GM19324 (cell line): ENCODE data around the gene MASP1.

Experiments used
- ATAC-seq: cut with Tn5 transposase; IDR thresholded peaks from one replicate; pipeline ENCODE4 v1.9.1; 2021; ENCODE audit warnings: mild to moderate bottlenecking, moderate library complexity; ENCODE audit not compliant: unreplicated experiment, low FRiP score

MASP1 gene

GRCh38 chr3:187295316-187296034 lies 3.9 kb upstream of the MASP1 start:
- no peak for ATAC-seq

DNA sequence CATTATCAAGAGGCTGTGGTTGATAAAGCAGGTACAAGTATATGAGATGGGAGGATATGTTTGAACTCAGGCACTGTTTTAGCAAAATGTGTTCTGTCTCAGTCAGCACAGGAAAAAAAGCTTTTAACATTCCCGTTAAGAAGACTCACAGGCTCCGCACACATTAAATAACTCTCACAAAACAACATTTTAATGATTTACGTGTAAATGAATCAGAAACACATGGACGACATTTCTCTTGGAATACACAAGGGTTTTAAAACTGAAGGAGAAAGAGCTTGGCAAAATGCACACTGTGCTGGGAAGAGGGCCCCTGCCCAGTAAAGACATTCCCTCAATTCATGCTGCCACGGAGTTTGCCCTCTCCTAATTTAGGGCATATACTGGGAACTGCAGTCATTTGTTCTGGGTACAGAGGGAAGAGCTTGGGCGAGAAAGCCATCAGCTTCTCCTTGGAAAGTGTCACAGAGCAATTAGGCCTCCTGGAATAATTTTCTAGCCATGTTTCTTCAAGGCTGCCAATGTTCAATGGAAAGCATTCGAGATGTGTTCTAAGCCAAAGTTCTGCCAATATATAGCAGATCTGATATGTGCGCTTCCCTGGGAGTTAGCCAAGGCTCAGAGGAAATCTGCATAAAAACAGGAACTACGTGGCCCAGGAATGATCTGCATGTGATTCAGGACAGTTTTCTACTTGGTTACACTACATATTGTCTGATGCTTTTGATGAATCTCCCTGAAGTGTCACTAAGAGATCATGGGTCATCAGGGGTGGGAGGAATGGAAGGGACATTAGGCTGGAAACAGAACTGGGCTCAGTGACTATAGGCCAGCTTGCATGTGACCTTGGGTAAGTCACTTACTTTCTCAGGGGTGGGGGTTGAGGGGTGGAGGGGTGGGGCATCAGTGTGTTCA lies 2.2 kb upstream of the MASP1 start:
- no peak for ATAC-seq

DNA sequence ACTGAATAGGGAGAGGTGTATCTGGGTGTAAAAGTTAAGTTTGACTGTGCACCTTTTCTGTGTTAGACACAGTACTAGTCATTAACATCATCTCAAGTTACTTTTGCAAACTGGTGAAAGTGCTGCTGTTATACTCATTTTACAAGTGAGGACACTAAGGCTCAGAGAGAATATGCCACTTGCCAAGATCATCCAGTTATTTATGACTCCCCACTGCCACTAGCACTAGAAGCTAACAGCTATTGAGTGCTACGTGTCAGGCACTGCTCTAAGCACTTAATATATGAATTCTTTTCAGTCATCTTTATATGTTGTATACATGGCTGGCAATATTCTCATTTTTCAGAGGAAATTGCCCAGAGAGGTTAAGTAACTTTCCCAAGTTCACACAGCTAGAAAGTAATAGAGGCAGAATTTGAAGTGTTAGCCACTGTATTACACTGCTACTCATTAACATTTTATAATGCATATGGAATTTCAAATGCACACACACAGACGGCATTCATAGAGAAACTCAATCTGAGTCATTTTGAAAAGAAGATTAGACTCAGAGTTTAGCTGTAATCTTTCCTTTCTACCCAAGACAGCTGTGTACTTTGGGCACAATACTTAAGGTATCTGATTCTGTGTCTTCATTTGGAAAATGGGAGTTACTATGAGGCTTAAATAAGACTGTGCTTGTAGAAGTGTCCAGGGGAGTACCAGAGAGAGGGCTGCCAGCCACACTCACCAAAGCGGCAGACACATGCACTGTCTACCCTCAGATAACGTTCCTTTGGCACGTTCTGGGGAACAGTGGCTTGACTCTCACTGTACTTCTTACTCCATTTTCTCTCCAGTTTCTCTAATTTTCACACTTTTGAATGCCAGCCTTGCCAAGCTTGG lies 1.3 kb upstream of the MASP1 start:
- ATAC-seq: no peak

DNA sequence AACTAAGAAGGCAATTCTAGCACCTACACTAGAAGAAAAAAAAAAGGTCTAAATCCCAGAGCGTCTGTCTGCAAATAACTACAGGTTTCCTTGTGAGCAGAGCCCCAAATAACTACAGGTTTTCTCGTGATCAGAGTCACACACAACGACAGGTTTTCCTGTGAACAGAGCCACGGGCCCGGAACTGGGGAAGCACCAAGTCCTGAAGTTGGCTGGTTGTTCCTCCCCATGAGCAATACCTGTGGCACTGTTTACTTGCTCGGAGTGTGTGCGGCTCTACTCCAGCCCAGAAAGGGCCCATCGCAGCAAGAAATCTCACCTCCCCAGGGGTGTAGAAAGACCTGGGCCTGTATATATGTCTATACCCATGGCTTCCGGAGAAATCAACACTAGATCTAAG lies 644 bp upstream of the MASP1 start:
- ATAC-seq: no peak

- no peak for ATAC-seq
Measured at GRCh38 chr3:187291001-187291511, 481 bp downstream of the MASP1 start.

DNA sequence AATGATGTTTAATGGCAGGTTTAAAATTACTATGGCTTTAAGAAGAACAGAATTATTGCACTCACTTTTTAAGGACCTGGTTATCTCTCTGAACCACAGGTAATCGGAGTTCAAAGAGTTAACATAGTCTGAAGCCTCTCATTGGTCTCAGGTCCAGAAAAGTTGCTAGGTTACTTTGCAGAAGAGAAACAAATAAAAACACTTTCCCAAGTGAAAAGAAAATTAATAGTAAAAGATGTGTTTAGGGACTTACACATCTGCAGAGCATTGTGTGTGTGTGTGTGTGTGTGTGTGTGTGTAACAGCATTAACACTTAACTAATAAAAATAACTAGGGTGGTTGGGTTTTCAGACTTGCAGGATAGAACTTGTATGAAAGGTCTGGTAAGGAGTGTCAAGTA lies 1.0 kb downstream of the MASP1 start:
- no peak for ATAC-seq

DNA sequence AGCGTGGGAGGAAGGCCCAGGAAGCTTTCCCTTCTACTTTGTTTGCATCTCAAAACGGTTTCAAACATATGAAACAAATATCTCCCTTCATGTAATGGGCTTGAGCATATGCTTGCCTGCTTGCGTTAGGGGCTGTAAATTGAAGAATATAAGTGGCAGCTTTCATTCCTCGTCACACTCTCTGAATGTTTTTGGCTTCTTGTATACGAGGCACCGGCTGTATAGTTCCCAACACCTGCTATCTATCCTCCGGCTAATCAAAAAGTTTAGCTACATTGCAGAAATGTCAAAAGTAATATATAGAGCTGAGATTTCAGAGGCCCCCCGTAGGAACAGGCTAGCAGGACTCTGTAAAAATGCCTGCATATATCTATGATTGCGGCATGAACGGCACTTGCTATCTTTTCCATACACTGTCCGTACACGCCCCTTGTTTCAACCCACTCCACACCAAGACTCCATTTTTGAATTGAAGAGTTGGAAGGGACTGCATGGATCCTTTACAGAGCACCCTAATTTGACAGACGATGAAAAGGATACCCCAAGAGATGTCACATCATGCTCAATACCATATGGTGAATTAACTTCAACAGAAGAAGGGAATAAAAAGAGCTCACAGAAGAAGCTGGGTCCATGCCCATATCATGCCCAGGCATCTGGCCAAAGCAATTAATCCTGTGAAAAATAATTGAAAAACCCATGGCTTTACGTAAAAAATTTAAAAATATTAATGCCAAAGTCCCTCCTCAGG lies 2.5 kb downstream of the MASP1 start:
- ATAC-seq: no peak

DNA sequence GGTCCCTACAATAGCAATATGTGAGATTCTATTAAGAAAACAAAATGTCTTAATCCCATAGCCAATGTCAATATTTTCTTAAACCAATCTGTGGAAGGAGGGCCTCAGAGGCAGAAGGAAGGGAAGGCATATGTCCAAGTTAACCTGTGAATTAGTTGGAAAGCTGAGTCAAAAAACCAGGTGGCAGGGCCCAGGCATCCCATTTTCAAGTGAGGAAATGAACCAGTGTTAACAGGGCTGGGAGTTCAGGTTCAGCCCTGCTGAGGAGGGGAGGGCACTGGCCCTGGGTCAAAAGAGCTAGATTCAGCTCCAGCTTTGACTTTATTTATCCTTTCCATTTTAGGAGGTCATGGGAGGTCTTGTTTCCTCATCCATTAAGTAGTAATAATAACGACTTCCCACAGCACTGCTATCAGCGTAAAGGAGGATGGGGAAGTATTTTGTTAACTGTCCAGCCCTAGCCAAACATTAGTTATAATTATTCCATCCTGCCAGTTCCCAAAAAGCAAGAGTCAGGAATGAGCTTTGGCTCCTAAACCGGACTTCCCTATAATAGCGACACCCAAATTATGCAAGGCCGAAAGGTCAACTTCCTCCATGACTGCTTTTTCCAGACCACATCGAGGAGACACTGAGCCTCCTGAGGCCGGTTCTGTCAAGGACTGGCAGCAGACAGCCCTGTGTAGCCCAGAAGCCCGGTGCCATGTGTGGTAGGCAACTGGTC lies 3.2 kb downstream of the MASP1 start:
- ATAC-seq: no peak

GRCh38 chr3:187287256-187287655 lies 4.3 kb downstream of the MASP1 start:
- no peak for ATAC-seq

DNA sequence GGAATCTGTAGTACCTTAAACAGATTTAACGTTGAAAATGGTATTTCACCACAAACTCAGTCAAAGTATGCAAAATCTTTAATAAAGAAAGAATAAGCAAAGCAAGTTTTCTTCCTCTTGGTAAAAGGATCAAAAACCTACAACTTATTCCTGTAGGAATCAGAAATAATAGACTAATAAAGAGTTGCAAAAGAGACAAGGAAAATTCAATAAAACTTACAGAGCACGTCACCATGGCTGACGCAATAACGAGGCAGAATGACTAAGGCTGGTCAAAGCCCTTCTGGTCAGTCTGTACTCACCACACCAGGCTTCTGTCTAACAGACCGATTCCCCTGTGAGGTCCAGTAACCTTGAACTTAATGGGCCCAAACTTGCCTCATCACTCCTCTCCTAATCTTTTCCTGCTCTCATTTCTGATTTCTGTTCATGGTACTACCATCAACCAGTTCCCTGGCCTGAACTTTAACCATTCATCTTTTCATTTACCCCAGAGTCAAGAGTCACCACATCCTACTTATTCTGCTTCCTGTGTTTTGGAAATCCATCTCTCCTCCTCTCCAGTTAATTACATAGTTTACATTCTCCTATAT lies 5.0 kb downstream of the MASP1 start:
- ATAC-seq: no peak

DNA sequence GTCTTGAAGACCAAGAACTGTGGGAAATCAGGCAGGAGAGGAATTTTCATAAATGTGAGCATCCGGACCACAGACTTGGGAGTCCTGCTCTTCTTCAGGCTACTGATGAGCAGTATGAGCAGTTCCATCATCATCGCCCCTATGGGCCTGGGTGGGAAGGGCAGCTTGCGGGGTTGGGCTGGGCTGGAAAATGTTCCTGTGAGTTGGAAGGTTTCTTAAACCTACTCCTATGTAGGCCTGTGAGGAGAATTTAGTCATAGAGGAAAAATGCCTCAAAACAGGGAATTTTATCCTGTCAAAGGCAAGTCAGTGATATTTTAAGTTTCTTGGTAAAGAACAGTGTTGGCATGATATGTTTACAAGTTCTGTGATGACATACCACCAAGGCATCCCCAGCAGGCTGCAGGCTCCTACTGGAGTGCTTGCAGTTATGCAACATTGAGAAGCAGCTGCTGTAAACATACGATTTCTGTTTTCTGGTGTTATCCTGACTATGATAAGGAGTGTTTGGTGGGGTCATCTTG lies 10.3 kb downstream of the MASP1 start:
- no peak for ATAC-seq

DNA sequence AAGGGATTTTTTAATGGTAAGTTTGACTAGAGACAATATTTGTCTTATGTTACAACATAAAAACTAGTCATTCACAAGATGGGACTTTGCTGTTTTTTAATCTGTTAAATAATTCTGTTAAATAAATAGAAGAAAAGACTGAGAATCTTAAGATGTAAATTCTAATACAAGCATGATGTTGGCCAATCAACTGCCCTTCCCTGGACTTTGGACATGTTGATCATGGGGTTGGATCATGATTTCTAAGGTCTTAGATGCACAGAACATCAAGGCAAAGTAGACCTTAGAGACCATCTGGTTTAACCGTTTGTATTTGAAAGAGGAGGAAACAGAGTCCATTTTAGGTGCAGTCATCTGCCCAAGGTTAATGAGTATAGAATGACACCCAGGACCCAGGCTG lies 10.9 kb downstream of the MASP1 start:
- no peak for ATAC-seq

DNA sequence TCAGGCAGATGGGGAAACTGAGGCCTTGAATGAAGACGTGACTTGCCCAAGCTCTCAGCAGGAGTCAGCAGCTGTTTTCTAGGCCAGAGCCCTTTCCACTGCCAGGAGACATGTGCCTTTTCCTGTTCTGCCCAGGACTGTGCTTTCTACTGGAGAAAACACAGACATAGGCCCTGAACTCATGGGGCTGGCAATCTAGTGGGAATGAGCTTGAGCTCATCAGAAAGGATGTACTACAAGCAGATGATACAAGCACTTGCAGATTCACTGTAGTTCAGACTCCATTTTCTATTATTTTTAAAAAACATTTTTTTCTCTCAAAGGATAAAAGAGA lies 14.4 kb downstream of the MASP1 start:
- no peak for ATAC-seq

DNA sequence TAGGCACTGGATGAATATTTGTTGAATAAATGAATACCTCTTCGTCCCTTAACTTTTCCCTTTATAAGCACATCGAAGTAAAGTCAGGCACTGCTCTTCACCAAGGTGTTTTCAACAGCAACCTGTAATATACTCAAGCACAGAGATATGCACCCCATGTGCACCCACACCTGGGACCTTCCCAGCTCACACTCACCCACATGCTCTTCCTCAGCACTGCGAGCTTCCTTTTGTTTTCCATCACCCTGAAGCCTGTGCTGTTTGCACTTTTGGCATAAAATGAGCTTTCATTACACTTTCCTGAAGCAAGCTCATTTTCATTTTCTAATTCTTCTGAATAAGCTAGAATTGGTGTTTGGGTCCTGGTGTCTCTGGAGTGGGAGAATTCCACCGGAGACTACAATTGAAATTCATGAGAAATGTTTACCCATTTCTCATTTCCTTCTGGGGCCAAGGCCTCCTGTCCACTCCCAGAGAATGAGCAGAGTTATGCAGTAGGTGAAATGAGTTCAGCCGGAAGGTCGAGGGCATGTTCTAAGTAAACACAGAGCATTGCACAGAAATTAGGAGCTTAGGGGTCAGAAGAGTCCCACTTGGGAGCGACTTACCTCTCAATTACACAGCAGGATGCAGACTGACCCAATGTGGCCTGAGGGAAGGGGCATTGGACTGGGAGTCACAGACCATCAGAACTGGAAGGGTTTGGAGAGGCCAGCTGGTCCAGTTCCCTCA lies 15.0 kb downstream of the MASP1 start:
- no peak for ATAC-seq

DNA sequence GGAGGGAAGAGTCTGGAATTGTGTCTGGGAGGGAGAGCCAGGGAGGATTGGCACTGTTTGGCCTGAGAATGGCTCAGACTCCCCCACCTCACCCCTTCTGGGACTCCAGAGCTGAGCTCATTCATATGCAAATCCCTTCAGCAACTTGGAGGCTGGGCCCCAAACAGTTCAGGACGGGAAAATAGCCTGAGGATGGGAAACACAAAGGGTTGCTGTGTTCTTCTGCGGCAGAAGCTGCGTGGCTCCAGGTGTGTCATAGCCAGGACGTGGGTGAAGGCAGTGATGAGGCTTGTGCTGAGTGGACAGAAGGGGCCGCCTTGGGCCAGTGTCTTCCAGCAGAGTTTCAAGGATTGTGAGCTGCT lies 16.6 kb downstream of the MASP1 start:
- ATAC-seq: no peak

GRCh38 chr3:187274315-187274976 lies 17.1 kb downstream of the MASP1 start:
- ATAC-seq: no peak

DNA sequence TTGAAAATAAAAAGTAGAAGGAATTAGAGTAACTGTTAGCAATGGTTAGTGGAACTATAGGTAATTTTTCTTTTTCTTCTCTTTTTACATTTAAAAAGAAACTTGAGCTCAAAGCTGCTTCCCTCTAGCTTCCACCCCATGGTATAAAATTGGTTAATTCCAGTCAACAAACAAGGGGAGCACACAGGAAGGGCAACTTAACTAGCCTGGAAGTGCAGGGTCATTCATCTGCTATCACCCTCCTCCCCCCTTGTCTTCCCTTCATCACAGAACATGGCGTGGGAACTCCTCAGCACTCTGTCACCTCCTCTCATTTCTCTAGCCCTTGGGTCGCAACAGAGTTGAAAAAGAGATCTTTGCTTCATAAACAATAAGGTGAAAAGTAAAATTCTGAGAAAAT lies 20.0 kb downstream of the MASP1 start:
- no peak for ATAC-seq

- no peak for ATAC-seq
Measured at GRCh38 chr3:187269486-187269885, 22.1 kb downstream of the MASP1 start.
